GM18870 (cell line): ENCODE measurements around the gene MOCS3.
"Not testable (repeated sequence)": the region's sequence is repeated elsewhere in the genome, so short reads cannot be mapped to it uniquely, and the experiment has no call there.

Experiments
- ATAC-seq: cut with Tn5 transposase; IDR thresholded peaks from one replicate; pipeline ENCODE4 v1.9.1; 2021; ENCODE audit warnings: moderate library complexity; ENCODE audit not compliant: unreplicated experiment

The MOCS3 gene

GRCh38 chr20:50931306-50932015, 27.2 kb upstream of the MOCS3 start, which contains the start of gene ADNP:
Gene ADNP, minus strand, starts transcription at chr20:50931437. Its CDS starts 27,441 bp downstream, at chr20:50903996.
- ATAC-seq: peak; percentile 49

- ATAC-seq: no peak
Measured at GRCh38 chr20:50932016-50932485, 26.6 kb upstream of the MOCS3 start.

- ATAC-seq: no peak
Measured at GRCh38 chr20:50932691-50933280, 25.8 kb upstream of the MOCS3 start.

GRCh38 chr20:50933589-50933988, 25.0 kb upstream of the MOCS3 start:
- ATAC-seq: no peak

GRCh38 chr20:50943069-50943468, 15.5 kb upstream of the MOCS3 start:
- ATAC-seq: no peak

GRCh38 chr20:50948132-50948785, 10.4 kb upstream of the MOCS3 start:
- no peak for ATAC-seq

- no peak for ATAC-seq
Measured at GRCh38 chr20:50953196-50953595, 5.4 kb upstream of the MOCS3 start.

GRCh38 chr20:50953821-50954220, 4.8 kb upstream of the MOCS3 start:
- no peak for ATAC-seq

- no peak for ATAC-seq
Measured at GRCh38 chr20:50957276-50957675, 1.3 kb upstream of the MOCS3 start.

- peak; percentile 62 for ATAC-seq
Measured at GRCh38 chr20:50957798-50958614, 612 bp upstream of the MOCS3 start, which contains the start of gene DPM1. Gene DPM1, minus strand, starts transcription at chr20:50958532. Its CDS starts 9 bp downstream, at chr20:50958523.

- no peak for ATAC-seq
Measured at GRCh38 chr20:50959543-50960126, 1.0 kb downstream of the MOCS3 start.

- ATAC-seq: no peak
Measured at GRCh38 chr20:50967586-50967985, 9.0 kb downstream of the MOCS3 start.

GRCh38 chr20:50968289-50968688, 9.7 kb downstream of the MOCS3 start:
- no peak for ATAC-seq

- ATAC-seq: no peak
Measured at GRCh38 chr20:50969435-50969834, 10.8 kb downstream of the MOCS3 start.

- no peak for ATAC-seq
Measured at GRCh38 chr20:50969912-50970311, 11.3 kb downstream of the MOCS3 start.

- no peak for ATAC-seq
Measured at GRCh38 chr20:50975701-50976330, 17.2 kb downstream of the MOCS3 start.

GRCh38 chr20:50977066-50978021, 18.7 kb downstream of the MOCS3 start:
- no peak for ATAC-seq

GRCh38 chr20:50978533-50978932, 19.9 kb downstream of the MOCS3 start:
- not testable (repeated sequence) for ATAC-seq

- ATAC-seq: no peak
Measured at GRCh38 chr20:50980071-50980681, 21.6 kb downstream of the MOCS3 start.
